Endothelial cell of umbilical vein (primary cell): Measurements from ENCODE around the gene NDUFS3. TPM values are rescaled to one million over a fixed set of nuclear protein-coding genes. Genes with fewer than 3 reads are reported as not detected.

ENCODE experiments used
- BruUV-seq: library from RNA; stranded (reverse); fragments of 400-500 nt; replicated peaks from 2 replicates; lab custom pipeline; 2021; lab: Mats Ljungman, UMichigan
- CTCF ChIA-PET: fragments of 300-600, 350-600 bp; sonication (Branson Sonifier 250); formaldehyde crosslinking; loops from one replicate; lab custom pipeline; 2021; ENCODE audit warnings: antibody characterized with exemption, inconsistent platforms; lab: Charles Lee
- POLR2A ChIA-PET: fragments of 300-600, 350-600 bp; sonication (Branson Sonifier 250); formaldehyde crosslinking; loops from one replicate; lab custom pipeline; 2021; ENCODE audit warnings: antibody characterized with exemption, inconsistent platforms; lab: Charles Lee
- DNase-seq: peaks from one replicate; pipeline ENCODE4 v3.0.0-alpha.2; 2011; ENCODE audit warnings: low read depth, low spot score
- FAIRE-seq: peaks from 2 replicates; lab custom pipeline; 2011; peaks lifted over from hg19 to GRCh38; lab: Jason Lieb, UNC
- H2AFZ ChIP-seq: 2 replicates; pipeline ENCODE4 v1.6.0; 2012; ENCODE audit warnings: low read depth, low read length, control low read depth, inconsistent platforms
- H3K27ac ChIP-seq: 2 replicates; pipeline ENCODE4 v1.5.1; 2011; ENCODE audit warnings: low read depth, mild to moderate bottlenecking, control low read depth, low read length, moderate library complexity; ENCODE audit not compliant: insufficient read depth
- H3K27me3 ChIP-seq, 2 experiments: 2 replicates each; pipeline versions ENCODE4 v1.6.0 to v1.6.1; 2011; ENCODE audit warnings: low read length in 2 of 2, mixed read lengths in 1 of 2; ENCODE audit not compliant: control insufficient read depth in 2 of 2, insufficient read depth in 2 of 2
- H3K36me3 ChIP-seq, 2 experiments: 2 replicates in 1 of 2; 3 replicates in 1 of 2; pipeline ENCODE4 v1.5.1; 2011; ENCODE audit warnings: low read length in 2 of 2, mild to moderate bottlenecking in 1 of 2, moderate library complexity in 1 of 2; ENCODE audit not compliant: control insufficient read depth in 2 of 2, insufficient read depth in 2 of 2; ENCODE audit errors: extremely low read depth in 1 of 2
- H3K4me1 ChIP-seq: 3 replicates; pipeline ENCODE4 v1.5.1; 2011; ENCODE audit warnings: mild to moderate bottlenecking, low read length; ENCODE audit not compliant: control insufficient read depth, insufficient read depth; ENCODE audit errors: extremely low read depth
- H3K4me2 ChIP-seq: 2 replicates; pipeline ENCODE4 v1.6.1; 2011; ENCODE audit warnings: low read length, control low read depth, mixed read lengths; ENCODE audit not compliant: insufficient read depth
- H3K4me3 ChIP-seq, 3 experiments: fragments of 200-600 bp in 1 of 3; sonication (generic), shearing (Covaris generic) in 1 of 3; replicated peaks in 1 of 3; 2 replicates each; pipeline ENCODE4 v1.5.1; 2011 to 2016; ENCODE audit warnings: control low read depth in 3 of 3, low read length in 3 of 3, mild to moderate bottlenecking in 2 of 3, inconsistent platforms in 1 of 3, low read depth in 1 of 3, moderate library complexity in 1 of 3; ENCODE audit not compliant: insufficient read depth in 1 of 3
- H3K79me2 ChIP-seq: 2 replicates; pipeline ENCODE4 v1.6.0; 2012; ENCODE audit warnings: low read length, inconsistent platforms; ENCODE audit not compliant: control insufficient read depth, insufficient read depth
- H3K9ac ChIP-seq: replicated peaks from 2 replicates; pipeline ENCODE3; 2011; ENCODE audit warnings: low read length, control low read depth; ENCODE audit not compliant: insufficient read depth; ENCODE audit errors: extremely low read depth
- H3K9me1 ChIP-seq: replicated peaks from 3 replicates; pipeline ENCODE4 v1.6.0; 2011; ENCODE audit warnings: mild to moderate bottlenecking, low read length; ENCODE audit not compliant: control insufficient read depth, insufficient read depth; ENCODE audit errors: extremely low read depth
- H3K9me3 ChIP-seq: replicated peaks from 2 replicates; pipeline ENCODE4 v1.5.1; 2012; ENCODE audit warnings: low read length, inconsistent platforms; ENCODE audit not compliant: control insufficient read depth, insufficient read depth
- H4K20me1 ChIP-seq: replicated peaks from 2 replicates; pipeline ENCODE3; 2011; ENCODE audit warnings: mild to moderate bottlenecking, low read length; ENCODE audit not compliant: control insufficient read depth, insufficient read depth; ENCODE audit errors: extremely low read depth
- EZH2 ChIP-seq: IDR thresholded peaks from 2 replicates; pipeline ENCODE4 v1.6.1; 2012; ENCODE audit warnings: borderline replicate concordance, low read depth, mild to moderate bottlenecking, moderate library complexity, low read length, inconsistent platforms; ENCODE audit not compliant: severe bottlenecking
- FOS ChIP-seq: IDR thresholded peaks from 2 replicates; pipeline ENCODE4 v1.6.1; 2011; ENCODE audit warnings: mild to moderate bottlenecking, low read length, moderate library complexity, borderline replicate concordance; ENCODE audit not compliant: insufficient read depth
- GATA2 ChIP-seq: IDR thresholded peaks from 2 replicates; pipeline ENCODE4 v1.7.0; 2011; ENCODE audit warnings: low read depth, mild to moderate bottlenecking, moderate library complexity, mixed read lengths, low read length; ENCODE audit not compliant: insufficient read length, insufficient read depth
- JUN ChIP-seq: IDR thresholded peaks from 2 replicates; pipeline ENCODE4 v1.6.1; 2011; ENCODE audit warnings: borderline replicate concordance, low read depth; ENCODE audit not compliant: insufficient read length, insufficient read depth
- MYC ChIP-seq: IDR thresholded peaks from one replicate; pipeline ENCODE4 v1.6.1; 2011; ENCODE audit warnings: mild to moderate bottlenecking, low read depth, low read length
- POLR2A ChIP-seq: IDR thresholded peaks from 2 replicates; pipeline ENCODE4 v1.6.1; 2012; ENCODE audit warnings: low read depth, mild to moderate bottlenecking, control low read depth, low read length
- POLR2AphosphoS5 ChIP-seq: IDR thresholded peaks from 2 replicates; pipeline ENCODE4 v1.6.1; 2012; ENCODE audit warnings: low read depth, mild to moderate bottlenecking, control low read depth, low read length, moderate library complexity; ENCODE audit not compliant: insufficient read depth
- dilution Hi-C: fragments of 300-500 bp; cut with MboI; formaldehyde crosslinking; loops from one replicate; pipeline ENCODE4 v1.15.0; 2019; ENCODE audit warnings: low sequenced_read_pairs; ENCODE audit not compliant: extremely low pct_ligation_motif_present
- intact Hi-C: fragments of 100-400 bp; cut with micrococcal nuclease; formaldehyde crosslinking; loops from one replicate; pipeline ENCODE4 v1.10.0; 2022
- polyA plus RNA-seq, 4 experiments: library from polyadenylated mRNA; depleted of rRNA in 3 of 4; stranded (reverse) in 3 of 4; unstranded in 1 of 4; fragments of >200 nt; gene quantifications; 2 replicates each; pipeline versions ENCODE4 v1.2.1 to v1.2.3, GENCODE V29; 2011 to 2012; ENCODE audit warnings: missing spikeins in 1 of 4
- total RNA-seq: library from RNA; stranded (reverse); gene quantifications from 2 replicates; pipeline ENCODE4 v1.2.3, GENCODE V29; 2021
- TF ChIP-seq, protein P1 (sequence below), 2 donors: IDR thresholded peaks; 1 replicate in 1 of 2; 2 replicates in 1 of 2; pipeline ENCODE4 v1.5.1; 2011; ENCODE audit warnings: low read length in 2 of 2, mild to moderate bottlenecking in 2 of 2, moderate library complexity in 2 of 2, control low read depth in 1 of 2, inconsistent platforms in 1 of 2, low read depth in 1 of 2; ENCODE audit not compliant: insufficient read depth in 1 of 2; ENCODE audit errors: extremely low read depth in 1 of 2
- TF ChIP-seq, protein P2 (sequence below): IDR thresholded peaks from 2 replicates; pipeline ENCODE4 v1.6.1; 2011; ENCODE audit not compliant: insufficient read depth, insufficient read length

The NDUFS3 gene
- total and polyA plus RNA-seq, 2 donors (not counting 3 experiments of a cell fraction or from before 2014, with no cell fraction given), result 99.7 to 169 TPM

DNA sequence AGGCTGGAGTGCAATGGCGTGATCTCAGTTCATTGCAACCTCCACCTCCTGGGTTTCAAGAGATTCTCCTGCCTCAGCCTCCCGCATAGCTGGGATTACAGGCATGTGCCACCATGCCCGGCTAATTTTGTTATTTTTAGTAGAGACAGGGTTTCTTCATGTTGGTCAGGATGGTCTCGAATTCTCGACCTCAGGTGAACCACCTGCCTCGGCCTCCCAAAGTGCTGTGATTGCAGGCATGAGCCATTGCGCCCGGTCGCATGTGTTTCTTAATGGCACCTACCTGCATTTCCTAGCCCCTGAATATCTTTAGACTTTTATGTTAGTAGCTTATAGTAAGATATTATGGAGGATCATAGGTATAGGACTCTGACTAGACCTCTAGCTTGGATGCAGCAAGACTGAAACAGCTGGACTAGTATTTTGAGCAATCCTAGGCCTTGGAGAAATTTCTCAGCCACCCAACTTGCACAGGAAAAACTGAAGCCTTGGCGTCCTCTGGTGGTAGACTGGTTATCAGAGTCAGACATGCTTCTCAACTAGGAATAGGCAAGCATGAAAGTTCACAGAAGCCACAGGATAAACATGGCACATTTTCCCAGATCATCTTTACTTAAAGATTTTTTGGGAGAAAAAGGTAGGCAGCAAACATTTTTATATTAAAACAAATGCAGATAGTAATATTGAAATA, 38.0 kb downstream of the NDUFS3 start:
- CTCF ChIA-PET, result interaction anchor here (0.7 to 2.4 kb wide), 14 partner anchors 10 to 242 kb away, joined by 3 to 12 read pairs (median 5); no protein-coding TSS in a partner anchor

DNA sequence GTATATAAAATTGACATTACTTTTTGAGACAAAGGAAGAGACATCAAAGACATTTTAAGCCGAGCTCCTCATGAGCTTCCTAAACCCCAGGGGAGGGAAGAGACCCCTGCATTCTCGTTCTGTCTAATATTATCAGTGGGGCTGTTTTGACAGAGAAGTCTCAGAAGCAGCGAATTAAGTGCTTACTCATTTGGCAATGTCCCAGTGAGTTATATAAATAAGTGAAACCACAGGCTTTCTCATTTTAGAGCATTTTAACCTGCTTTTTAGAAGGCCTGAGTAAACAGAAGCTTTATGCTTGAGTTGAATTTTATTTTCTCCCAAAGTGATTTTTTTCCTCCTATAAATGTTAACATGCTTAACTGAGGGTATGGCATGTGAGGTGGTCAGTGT, 38.5 kb downstream of the NDUFS3 start:
- CTCF ChIA-PET, result interaction anchor here (0.8 to 2.4 kb wide), 11 partner anchors 10 to 206 kb away, joined by 3 to 12 read pairs (median 5); no protein-coding TSS in a partner anchor
- no peaks in the 10 kb centered on the region for H3K9me1 ChIP-seq
- POLR2A ChIA-PET, result no interaction called here
- BruUV-seq, result no TSS peak
- no peaks in the 10 kb centered on the region for H3K79me2 ChIP-seq
- H3K36me3 ChIP-seq, result peaks cover 0 to 5% of the 10 kb centered on the region in 2 experiments
- TF ChIP-seq, protein P1, sequence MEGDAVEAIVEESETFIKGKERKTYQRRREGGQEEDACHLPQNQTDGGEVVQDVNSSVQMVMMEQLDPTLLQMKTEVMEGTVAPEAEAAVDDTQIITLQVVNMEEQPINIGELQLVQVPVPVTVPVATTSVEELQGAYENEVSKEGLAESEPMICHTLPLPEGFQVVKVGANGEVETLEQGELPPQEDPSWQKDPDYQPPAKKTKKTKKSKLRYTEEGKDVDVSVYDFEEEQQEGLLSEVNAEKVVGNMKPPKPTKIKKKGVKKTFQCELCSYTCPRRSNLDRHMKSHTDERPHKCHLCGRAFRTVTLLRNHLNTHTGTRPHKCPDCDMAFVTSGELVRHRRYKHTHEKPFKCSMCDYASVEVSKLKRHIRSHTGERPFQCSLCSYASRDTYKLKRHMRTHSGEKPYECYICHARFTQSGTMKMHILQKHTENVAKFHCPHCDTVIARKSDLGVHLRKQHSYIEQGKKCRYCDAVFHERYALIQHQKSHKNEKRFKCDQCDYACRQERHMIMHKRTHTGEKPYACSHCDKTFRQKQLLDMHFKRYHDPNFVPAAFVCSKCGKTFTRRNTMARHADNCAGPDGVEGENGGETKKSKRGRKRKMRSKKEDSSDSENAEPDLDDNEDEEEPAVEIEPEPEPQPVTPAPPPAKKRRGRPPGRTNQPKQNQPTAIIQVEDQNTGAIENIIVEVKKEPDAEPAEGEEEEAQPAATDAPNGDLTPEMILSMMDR (IDR thresholded peaks at IDR 0.05; ENCODE audit: extremely low read depth in 1 of 2, insufficient read depth in 1 of 2, low read depth in 1 of 2, low read length in 2 of 2), result no peak
- TF ChIP-seq POLR2AphosphoS5 (no peak), GATA2 (no peak), MYC (no peak), POLR2A (no peak), FOS (no peak), JUN (no peak), EZH2 (no peak)
- TF ChIP-seq, protein P2, sequence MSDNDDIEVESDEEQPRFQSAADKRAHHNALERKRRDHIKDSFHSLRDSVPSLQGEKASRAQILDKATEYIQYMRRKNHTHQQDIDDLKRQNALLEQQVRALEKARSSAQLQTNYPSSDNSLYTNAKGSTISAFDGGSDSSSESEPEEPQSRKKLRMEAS, result no peak
- peak; percentile 26 for DNase-seq
- intact Hi-C loops, result loop anchor here (1.0 to 2.0 kb wide), 2 partner anchors 209 to 243 kb away; partner anchors contain the start of gene SLC39A13
- no peak overlapping the region for H3K4me3 ChIP-seq
- no peaks in the 10 kb centered on the region for H4K20me1 ChIP-seq
- H3K27ac ChIP-seq, result no peak overlapping the region
- no peaks in the 10 kb centered on the region for H3K9me3 ChIP-seq
- FAIRE-seq, result no peak
- no peak overlapping the region for H3K9ac ChIP-seq
- H3K4me1 ChIP-seq, result no peaks in the 10 kb centered on the region
- H2AFZ ChIP-seq, result no peak overlapping the region
- no peaks in the 10 kb centered on the region for H3K27me3 ChIP-seq
- H3K4me2 ChIP-seq, result no peak overlapping the region
- dilution Hi-C loops, result no loop called here

More for the DNA sequence above, 38.0 kb downstream of the NDUFS3 start:
- dilution Hi-C loops, result no loop called here
- intact Hi-C loops, result loop anchor here (1.0 to 2.0 kb wide), 2 partner anchors 208 to 243 kb away; partner anchors contain the start of gene SLC39A13
- Histone ChIP-seq H3K9me3 (no peaks in the 10 kb centered on the region), H3K4me3 (no peak overlapping the region), H3K36me3 (peaks cover 0 to 4% of the 10 kb centered on the region in 2 experiments), H4K20me1 (no peaks in the 10 kb centered on the region), H2AFZ (no peak overlapping the region), H3K4me2 (no peak overlapping the region), H3K27ac (no peak overlapping the region), H3K9ac (no peak overlapping the region), H3K9me1 (no peaks in the 10 kb centered on the region), H3K27me3 (no peaks in the 10 kb centered on the region), H3K4me1 (no peaks in the 10 kb centered on the region), H3K79me2 (no peaks in the 10 kb centered on the region)
- no TSS peak for BruUV-seq
- no peak for FAIRE-seq
- POLR2A ChIA-PET, result no interaction called here
- TF ChIP-seq, protein P1 (IDR thresholded peaks at IDR 0.05; ENCODE audit: extremely low read depth in 1 of 2, insufficient read depth in 1 of 2, low read depth in 1 of 2, low read length in 2 of 2), result peak; percentile 45 to 67
- TF ChIP-seq GATA2, result no peak
- DNase-seq, result peak; percentile 68
